ENCODE data around the gene CHKA. TPM values are rescaled to one million over a fixed set of nuclear protein-coding genes. Genes with fewer than 3 reads are reported as not detected.

Gene CHKA
- polyA plus RNA-seq, 1 donor (not counting 4 experiments of a cell fraction or from before 2014, with no cell fraction given) = 7.1 TPM

DNA sequence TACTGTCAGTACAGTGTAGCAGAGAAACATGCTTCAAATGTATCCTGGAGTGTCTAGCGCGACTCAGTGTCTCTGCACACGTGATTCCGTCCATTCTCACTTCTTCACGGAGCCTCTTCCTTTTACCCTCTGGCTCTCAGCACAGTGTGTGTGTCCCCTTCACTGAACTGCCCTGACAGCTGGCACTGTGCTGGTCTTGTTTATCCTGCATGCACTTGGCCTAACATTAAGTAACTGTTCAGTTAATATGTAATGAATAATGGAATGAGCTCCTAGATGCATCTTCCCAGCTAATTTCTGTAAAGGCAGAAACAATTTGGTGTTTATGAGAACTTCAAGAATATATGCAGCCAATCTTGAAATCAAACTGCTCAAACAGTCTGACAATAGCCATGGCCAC is 47.5 kb upstream of the CHKA start:
- FAIRE-seq = no peak
- no peaks in the 10 kb centered on the region for H4K20me1 ChIP-seq (ENCODE audit: control insufficient read depth, extremely low read depth, insufficient read depth, low read length)
- H3K4me3 ChIP-seq (ENCODE audit: control insufficient read depth in 2 of 3, extremely low read depth in 1 of 3, insufficient read depth in 2 of 3, low read depth in 1 of 3, low read length in 3 of 3) = no peak overlapping the region
- no peak overlapping the region for H3K9ac ChIP-seq (ENCODE audit: control insufficient read depth, extremely low read depth, insufficient read depth, low read length)
- TF ChIP-seq, protein P1, sequence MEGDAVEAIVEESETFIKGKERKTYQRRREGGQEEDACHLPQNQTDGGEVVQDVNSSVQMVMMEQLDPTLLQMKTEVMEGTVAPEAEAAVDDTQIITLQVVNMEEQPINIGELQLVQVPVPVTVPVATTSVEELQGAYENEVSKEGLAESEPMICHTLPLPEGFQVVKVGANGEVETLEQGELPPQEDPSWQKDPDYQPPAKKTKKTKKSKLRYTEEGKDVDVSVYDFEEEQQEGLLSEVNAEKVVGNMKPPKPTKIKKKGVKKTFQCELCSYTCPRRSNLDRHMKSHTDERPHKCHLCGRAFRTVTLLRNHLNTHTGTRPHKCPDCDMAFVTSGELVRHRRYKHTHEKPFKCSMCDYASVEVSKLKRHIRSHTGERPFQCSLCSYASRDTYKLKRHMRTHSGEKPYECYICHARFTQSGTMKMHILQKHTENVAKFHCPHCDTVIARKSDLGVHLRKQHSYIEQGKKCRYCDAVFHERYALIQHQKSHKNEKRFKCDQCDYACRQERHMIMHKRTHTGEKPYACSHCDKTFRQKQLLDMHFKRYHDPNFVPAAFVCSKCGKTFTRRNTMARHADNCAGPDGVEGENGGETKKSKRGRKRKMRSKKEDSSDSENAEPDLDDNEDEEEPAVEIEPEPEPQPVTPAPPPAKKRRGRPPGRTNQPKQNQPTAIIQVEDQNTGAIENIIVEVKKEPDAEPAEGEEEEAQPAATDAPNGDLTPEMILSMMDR (optimal IDR thresholded peaks at IDR 0.05 in 1 of 3, IDR thresholded peaks at IDR 0.05 in 1 of 3, conservative IDR thresholded peaks at IDR 0.05 in 1 of 3; ENCODE audit: extremely low read depth in 1 of 3, insufficient read depth in 2 of 3, low read length in 3 of 3) = no peak
- TF ChIP-seq EZH2 (IDR thresholded peaks at IDR 0.05; ENCODE audit: low read length) = no peak
- no peak for DNase-seq (ENCODE audit: low read depth, low spot score)
- no peaks in the 10 kb centered on the region for H3K27me3 ChIP-seq (ENCODE audit: control insufficient read depth, extremely low read depth, insufficient read depth, low read length)
- H3K4me2 ChIP-seq (ENCODE audit: control insufficient read depth, extremely low read depth, insufficient read depth, low read depth, low read length) = no peak overlapping the region
- no peak overlapping the region for H3K27ac ChIP-seq (ENCODE audit: control insufficient read depth, insufficient read depth, low read length)
- peaks cover 10% of the 10 kb centered on the region for H3K4me1 ChIP-seq (ENCODE audit: control insufficient read depth, extremely low read depth, insufficient read depth, low read length)
- no peaks in the 10 kb centered on the region for H3K79me2 ChIP-seq (ENCODE audit: control insufficient read depth, insufficient read depth, low read length)
- H2AFZ ChIP-seq (ENCODE audit: control insufficient read depth, low read length) = no peak overlapping the region
- H3K9me1 ChIP-seq (ENCODE audit: control insufficient read depth, extremely low read depth, insufficient read depth, low read length) = no peaks in the 10 kb centered on the region
- no peaks in the 10 kb centered on the region for H3K9me3 ChIP-seq (ENCODE audit: control insufficient read depth, low read depth, low read length)
- dilution Hi-C loops (cut with MboI; ENCODE audit: extremely low pct_ligation_motif_present, low sequenced_read_pairs) = no loop called here
- H3K36me3 ChIP-seq (ENCODE audit: control insufficient read depth in 2 of 2, extremely low read depth in 1 of 2, insufficient read depth in 2 of 2, low read length in 2 of 2) = peaks cover 21 to 22% of the 10 kb centered on the region in 2 experiments

DNA sequence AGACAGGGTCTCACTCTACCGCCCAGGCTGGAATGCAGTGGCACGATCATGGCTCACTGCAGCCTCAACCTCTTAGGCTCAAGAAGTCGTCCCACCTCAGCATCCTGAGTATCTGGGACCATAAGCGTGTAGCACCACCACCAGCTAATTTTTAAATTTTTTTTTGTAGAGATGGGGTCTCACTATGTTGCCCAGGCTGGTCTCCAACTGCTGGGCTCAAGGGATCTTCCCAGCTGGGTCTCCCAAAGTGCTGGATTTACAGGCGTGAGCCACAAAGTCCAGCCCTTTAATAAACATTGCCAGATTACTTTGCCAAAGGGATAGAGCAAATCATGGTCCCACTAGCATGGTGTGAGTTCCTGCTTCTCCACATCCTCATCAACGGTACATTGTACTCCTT is 46.3 kb upstream of the CHKA start:
- Histone ChIP-seq H3K27ac (ENCODE audit: control insufficient read depth, insufficient read depth, low read length) (no peak overlapping the region), H3K9ac (ENCODE audit: control insufficient read depth, extremely low read depth, insufficient read depth, low read length) (no peak overlapping the region), H3K27me3 (ENCODE audit: control insufficient read depth, extremely low read depth, insufficient read depth, low read length) (no peaks in the 10 kb centered on the region), H4K20me1 (ENCODE audit: control insufficient read depth, extremely low read depth, insufficient read depth, low read length) (no peaks in the 10 kb centered on the region), H3K4me1 (ENCODE audit: control insufficient read depth, extremely low read depth, insufficient read depth, low read length) (peaks cover 12% of the 10 kb centered on the region), H3K79me2 (ENCODE audit: control insufficient read depth, insufficient read depth, low read length) (no peaks in the 10 kb centered on the region), H3K4me3 (ENCODE audit: control insufficient read depth in 2 of 3, extremely low read depth in 1 of 3, insufficient read depth in 2 of 3, low read depth in 1 of 3, low read length in 3 of 3) (no peak overlapping the region), H2AFZ (ENCODE audit: control insufficient read depth, low read length) (no peak overlapping the region), H3K9me3 (ENCODE audit: control insufficient read depth, low read depth, low read length) (no peaks in the 10 kb centered on the region), H3K9me1 (ENCODE audit: control insufficient read depth, extremely low read depth, insufficient read depth, low read length) (no peaks in the 10 kb centered on the region), H3K4me2 (ENCODE audit: control insufficient read depth, extremely low read depth, insufficient read depth, low read depth, low read length) (no peak overlapping the region), H3K36me3 (ENCODE audit: control insufficient read depth in 2 of 2, extremely low read depth in 1 of 2, insufficient read depth in 2 of 2, low read length in 2 of 2) (peaks cover 18 to 22% of the 10 kb centered on the region in 2 experiments)
- no peak for FAIRE-seq
- DNase-seq (ENCODE audit: low read depth, low spot score) = no peak
- TF ChIP-seq, protein P1 (optimal IDR thresholded peaks at IDR 0.05 in 1 of 3, IDR thresholded peaks at IDR 0.05 in 1 of 3, conservative IDR thresholded peaks at IDR 0.05 in 1 of 3; ENCODE audit: extremely low read depth in 1 of 3, insufficient read depth in 2 of 3, low read length in 3 of 3) = no peak
- no peak for TF ChIP-seq EZH2 (IDR thresholded peaks at IDR 0.05; ENCODE audit: low read length)
- dilution Hi-C loops (cut with MboI; ENCODE audit: extremely low pct_ligation_motif_present, low sequenced_read_pairs) = no loop called here
